NCI-H345 (cell line): ENCODE measurements around the gene PCGF6.

ENCODE experiments used
- DNase-seq: peaks from one replicate; lab custom pipeline; 2025; lab: John Stamatoyannopoulos, UW

The PCGF6 gene

DNA sequence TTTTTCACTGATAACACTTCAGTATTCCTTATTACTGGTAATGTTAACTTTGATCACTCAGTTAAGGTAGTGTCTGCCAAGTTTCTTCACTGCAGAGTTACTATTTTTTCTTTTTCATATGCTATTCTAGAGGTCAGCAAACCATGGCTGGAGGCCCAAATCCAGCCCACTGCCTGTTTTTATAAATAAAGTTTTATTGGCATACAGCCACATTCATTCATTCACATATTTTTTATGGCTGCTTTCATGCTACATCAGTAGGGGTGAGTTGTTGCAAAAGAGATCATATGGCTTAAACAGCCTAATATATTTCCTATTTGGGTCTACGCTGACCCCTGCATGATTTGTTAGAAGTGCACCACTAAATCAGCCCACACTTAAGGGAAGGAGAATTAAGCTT, 94.3 kb downstream of the PCGF6 start:
- no peak for DNase-seq

DNA sequence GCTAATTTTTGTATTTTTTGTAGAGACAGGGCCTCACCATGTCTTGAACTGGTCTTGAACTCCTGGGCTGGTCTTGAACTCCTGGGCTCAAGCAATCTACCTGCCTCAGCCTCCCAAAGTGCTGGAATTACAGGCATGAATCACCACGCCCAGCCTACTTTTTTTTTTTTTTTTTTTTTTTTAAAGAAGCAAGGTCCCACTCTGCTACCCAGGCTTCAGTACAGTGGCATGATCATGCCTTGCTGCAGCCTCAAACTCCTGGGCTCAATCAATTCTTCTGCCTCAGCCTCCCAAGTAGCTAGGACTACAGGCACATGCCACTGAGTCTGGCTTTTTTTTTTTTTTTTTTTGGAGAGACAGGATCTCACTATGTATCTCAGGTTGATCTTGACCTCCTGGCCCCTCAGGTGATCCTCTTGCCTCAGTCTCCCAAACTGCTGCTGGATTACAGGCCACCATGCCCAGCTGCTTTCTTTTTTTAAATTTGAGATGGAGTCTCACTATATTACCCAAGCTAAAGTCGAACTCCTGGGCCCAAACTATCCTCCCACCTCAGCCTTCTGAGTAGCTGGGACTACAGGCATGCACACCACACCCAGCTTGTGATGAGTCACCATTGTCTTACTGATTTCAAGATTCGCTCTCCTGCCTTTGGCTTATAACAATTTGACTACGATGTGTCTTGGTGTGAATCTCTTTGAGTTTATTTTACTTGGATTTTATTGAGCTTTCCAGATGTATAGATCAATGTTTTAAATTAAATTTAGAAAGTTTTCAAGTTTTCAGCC, 96.2 kb downstream of the PCGF6 start:
- DNase-seq = no peak

DNA sequence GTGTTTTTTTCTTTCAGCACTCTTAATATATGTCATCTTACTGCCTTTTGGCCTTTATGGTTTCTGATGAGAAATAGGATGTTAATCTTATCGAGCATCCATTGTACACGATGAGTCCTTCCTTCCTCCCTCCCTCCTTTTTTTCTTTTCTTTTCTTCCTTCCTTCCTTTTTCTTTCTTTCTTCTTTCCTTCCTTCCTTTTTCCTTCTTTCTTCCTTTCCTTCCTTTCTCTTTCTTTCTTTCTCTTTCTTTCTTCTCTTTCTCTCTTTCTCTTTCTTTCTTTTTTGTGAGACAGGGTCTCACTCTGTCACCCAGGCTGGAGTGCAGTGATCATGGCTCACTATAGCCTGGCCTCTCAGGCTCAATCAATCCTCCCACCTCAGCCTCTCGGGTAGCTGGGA, 96.8 kb downstream of the PCGF6 start:
- no peak for DNase-seq
